Esophagus squamous epithelium (tissue), 4 donors: ENCODE measurements around the gene ELFN2.

ENCODE experiments used
- CTCF ChIP-seq, 6 experiments: fragments of 450-650 bp in 4 of 6; fragments of 200-600 bp in 2 of 6; sonication (generic) in 2 of 6; IDR thresholded peaks; one replicate each; pipeline ENCODE4 v1.5.1; 2016 to 2019; ENCODE audit warnings: antibody characterized with exemption in 6 of 6, mild to moderate bottlenecking in 4 of 6, moderate library complexity in 4 of 6
- POLR2A ChIP-seq, 4 donors: fragments of 450-650 bp; IDR thresholded peaks; one replicate each; pipeline ENCODE4 v1.6.1; 2017; ENCODE audit warnings: antibody characterized with exemption in 4 of 4, mild to moderate bottlenecking in 4 of 4, moderate library complexity in 3 of 4

GRCh38 chr22:37449331-37450001 lies 22.2 kb upstream of the ELFN2 start:
- TF ChIP-seq POLR2A (IDR thresholded peaks at IDR 0.05): no peak
- no peak for TF ChIP-seq CTCF (IDR thresholded peaks at IDR 0.05)
